Erythroblast (primary cell): ENCODE data around the gene TNFRSF18.

ENCODE experiments used
- GATA1 ChIP-seq: IDR thresholded peaks from 2 replicates; pipeline ENCODE4 v1.6.1; 2011; ENCODE audit warnings: low read depth, mild to moderate bottlenecking, control low read depth, low read length, moderate library complexity
- POLR2A ChIP-seq: IDR thresholded peaks from 2 replicates; pipeline ENCODE4 v1.6.1; 2011; ENCODE audit warnings: mild to moderate bottlenecking, low read length

GRCh38 chr1:1156140-1157032 lies 50.0 kb downstream of the TNFRSF18 start:
- TF ChIP-seq POLR2A (no peak), GATA1 (no peak)
